Measurements from ENCODE around the gene ING4.
"Not testable (repeated sequence)": the region's sequence is repeated elsewhere in the genome, so short reads cannot be mapped to it uniquely, and the experiment has no call there.

ING4 gene

DNA sequence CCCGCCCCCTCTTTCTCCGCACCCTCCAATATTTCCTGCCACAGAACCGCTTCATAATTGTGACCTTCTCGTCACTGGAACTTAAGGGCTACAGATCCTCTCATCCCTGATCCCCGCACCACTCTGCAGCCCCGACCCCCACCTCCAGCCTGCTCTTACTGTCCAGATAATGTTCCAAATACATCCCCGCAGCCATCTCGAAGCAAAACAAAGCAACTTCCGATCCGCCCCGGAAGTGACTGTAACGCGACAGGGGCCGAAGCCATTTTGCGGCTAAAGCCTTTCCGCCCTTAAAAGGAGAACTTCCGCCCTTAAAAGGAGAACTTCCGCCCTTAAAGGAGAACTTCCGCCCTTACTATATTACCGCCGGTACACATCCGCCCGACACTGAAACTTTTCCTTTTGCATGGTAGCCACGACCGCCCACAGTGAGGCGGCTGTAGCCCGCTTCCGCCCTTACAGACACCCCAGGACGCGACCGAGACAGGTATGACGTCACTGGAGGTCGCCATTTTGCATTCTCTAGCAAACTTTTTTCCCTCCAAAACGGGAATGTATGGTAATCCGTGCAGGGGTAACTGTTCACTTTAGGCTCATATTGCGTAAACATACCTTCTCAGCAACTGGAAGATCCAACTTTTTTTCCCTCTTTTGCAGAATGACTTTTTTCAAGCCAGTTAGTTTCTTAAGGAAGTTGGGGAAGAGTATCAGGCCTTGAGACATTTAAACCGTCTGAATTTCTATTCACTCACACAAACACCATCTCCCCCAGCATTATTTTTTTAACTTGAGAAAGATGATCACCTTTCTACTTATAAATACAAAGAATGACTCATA, at the start of gene ING4:
Gene ING4, minus strand, starts transcription at position 214 of the 837 bp plus-strand sequence. Its CDS starts 18 bp downstream, at position 196.
- DNase-seq = peak; percentile 100

DNA sequence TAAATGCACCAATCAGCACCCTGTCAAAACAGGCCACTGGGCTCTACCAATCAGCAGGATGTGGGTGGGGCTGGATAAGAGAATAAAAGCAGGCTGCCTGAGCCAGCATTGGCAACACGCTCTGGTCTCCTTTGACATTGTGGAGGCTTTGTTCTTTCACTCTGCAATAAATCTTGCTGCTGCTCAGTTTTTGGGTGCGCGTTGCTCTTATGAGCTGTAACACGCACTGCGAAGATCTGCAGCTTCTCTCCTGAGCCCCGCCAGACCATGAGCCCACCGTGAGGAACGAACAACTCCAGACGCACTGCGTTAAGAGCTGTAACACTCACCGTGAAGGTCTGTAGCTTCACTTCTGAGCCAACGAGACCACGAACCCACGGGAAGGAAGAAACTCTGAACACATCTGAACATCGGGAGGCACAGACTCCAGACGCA, 46.1 kb upstream of the ING4 start:
- no peak for DNase-seq

DNA sequence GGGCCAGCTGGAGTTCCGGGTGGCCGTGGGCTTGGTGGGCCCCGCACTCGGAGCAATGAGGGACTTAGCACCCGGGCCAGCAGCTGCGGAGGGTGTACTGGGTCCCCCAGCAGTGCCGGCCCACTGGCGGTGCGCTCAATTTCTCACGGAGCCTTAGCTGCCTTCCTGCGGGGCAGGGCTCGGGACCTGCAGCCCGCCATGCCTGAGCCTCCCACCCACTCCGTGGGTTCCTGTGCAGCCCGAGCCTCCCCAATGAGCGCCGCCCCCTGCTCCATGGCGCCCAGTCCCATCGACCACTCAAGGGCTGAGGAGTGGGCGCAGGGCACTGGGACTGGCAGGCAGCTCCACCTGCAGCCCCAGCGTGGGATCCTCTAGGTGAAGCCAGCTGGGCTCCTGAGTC, 45.4 kb upstream of the ING4 start:
- DNase-seq = not testable (repeated sequence)

DNA sequence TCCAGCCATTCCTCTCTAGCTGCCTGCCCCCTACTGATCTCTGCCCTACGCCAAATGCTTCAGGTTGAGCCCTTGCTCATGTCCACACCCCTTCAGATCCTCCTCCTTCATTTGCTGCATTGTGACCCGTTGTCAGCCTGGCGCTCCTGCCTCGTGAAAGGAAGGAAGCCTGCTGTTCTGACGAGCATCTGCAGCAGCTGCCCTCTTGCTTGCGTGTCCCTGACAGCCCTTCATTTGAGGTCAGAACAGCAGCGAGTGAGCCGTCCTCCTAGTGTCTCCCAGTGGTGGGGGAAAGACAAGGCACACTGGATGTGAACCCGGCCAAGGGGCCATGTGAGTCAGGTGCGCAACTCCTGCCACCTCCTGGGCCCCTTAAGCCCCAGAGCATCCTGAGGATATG, 40.7 kb upstream of the ING4 start:
- DNase-seq = no peak

DNA sequence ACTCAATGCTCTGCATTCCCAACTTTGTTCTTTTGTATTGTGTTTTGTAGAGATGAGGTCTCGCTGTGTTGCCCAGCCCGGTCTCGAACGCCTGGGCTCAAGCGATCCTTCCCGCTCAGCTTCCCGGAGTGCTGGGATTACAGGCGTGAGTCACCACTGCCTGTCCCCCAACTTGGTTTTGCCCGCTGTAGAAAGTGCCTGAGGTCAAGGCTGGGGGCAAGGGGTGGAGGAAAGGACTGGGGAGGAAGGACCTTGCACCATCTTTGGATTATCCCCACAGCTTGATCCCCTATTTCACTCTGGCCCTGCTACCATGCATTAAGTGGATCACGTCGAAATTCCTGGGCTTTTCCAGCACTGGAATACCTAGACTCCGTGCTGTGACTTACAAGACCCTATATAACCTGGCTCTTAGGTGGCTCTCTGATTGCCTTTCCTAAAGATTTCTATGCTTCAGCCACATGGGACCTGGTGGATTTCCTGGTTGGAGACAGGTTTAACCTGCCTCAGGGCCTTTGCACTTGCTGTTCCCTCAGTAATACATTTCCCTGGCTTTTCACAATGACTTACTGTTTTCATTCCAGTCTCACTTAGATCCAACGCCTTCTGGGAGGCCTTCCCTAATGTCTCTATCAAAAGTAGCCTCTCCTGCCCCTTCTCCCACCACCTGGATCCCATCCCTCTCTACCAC, 38.3 kb upstream of the ING4 start:
- DNase-seq = no peak

DNA sequence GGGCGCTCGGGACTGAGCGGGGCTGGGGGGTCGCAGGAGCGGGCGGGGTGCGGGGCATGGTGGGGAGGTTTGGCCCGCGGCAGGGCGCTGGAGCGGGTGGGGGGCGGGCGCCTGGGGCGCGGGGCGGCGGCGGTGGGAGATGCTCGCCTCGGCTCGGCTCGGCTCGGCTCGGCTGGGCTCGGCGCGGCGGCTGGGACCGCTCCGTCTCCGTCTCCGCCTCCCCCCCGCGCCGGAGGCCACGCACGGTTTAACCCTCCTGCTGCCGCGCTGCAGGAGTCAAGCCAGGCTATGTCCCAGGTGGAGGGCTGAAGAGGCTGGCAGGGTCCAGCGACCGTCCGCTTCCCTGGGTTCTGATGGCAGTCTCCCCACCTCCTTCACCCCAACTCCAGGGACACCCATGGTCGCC, 37.7 kb upstream of the ING4 start, which contains the start of gene PIANP:
Gene PIANP, minus strand, starts transcription at position 170 of the 406 bp plus-strand sequence. CDS start 2,754 bp downstream, outside the sequence.
- DNase-seq = no peak

DNA sequence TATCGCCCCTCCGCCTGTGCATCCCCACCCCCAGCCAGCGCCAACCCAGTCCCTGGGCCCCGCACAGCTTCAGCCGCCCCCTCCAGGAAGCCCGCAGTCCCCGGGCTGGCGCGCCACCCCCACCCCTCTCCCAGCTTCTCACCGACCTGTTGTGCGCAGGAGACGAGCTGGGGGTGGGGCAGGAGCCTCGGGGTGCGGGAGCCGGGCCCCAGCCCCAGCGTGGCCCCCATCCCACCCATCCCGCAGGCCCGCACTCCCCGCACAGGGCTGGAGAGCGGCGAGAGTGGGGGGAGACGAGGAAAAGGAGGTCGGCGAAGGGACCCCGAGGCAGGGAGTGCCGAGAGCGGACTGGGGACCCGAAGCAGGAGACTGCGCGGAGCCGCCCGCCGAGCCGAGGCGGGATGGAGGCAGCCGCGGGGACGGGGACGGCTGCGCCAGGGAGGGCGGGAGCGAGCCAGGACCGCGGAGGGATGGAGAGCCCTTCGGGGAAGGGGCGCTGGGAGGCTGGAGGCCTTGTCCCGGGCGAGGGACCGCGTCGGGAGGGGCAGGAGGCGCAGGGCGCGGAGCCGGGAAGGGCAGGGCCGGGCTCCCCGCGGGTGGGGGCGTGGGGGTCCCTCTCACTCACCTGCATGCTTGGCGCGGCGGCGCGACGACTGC, 37.2 kb upstream of the ING4 start:
- no peak for DNase-seq

DNA sequence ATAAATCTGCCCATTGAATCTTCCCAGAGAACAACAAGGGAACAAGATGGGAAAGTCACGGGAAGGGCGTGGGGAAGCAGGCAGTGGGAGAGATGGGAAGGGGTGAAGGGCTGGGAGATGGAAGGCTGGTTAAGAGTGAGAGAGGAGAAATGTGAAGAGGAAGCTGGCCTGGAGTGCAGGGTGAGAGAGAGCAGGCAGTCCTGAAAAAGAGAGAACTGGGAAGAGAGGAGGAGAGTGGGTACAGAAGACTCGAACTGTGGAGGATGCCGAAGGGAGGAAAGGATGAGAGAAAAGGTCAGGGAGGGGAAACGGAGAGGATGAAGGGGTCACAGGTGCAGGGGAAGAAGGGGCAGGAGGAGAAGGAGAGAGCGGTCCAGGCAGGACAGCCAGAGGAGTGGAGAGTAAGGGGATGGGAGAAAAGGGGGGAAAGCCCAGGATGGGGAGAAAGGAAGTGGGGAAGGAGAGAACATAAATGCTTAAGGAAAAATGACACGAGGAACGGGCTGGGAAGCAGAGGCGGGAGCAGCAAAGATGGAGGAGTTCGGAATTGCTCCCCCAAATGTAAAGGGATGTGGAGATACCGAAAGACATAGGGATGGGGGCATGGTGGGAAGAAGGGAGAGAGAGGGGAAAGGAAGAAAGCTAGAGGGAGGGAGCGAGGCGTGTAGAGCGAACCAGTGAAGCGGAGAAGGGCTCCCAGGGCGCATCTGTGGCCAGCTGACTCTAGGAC, 36.5 kb upstream of the ING4 start:
- no peak for DNase-seq

DNA sequence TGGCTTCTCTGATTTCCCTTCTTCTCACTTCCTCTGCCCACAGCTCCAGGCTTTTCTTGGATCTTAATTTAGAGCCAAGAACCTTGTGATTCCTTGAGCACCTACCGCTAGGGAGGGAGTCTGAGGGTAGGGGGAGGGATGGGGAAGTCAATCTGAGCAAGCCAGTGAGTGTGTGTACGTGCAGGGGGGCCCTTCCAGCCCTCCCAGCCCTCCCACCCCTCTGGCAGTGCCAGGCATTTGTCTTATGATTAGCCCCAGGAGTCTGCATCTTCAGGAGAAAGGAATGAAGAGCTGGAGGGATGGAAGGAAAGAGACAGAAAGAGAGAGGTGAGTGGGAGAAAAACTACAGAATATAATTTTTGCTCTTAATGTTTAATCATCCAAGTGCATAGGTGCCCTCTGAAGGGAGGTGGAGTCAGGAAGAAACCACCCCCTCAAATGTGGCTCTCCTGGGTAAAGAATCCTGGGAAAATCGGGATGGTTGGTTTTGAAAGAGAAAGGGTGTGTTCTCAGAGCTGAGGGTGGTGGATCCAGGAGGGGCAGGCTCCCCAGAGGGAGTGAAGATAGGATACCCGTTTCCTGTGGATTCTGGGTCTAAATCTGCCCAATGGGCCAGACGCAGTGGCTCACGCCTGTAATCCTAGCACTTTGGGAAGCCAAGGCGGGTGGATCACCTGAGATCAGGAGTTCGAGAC, 35.6 kb upstream of the ING4 start:
- DNase-seq = no peak

DNA sequence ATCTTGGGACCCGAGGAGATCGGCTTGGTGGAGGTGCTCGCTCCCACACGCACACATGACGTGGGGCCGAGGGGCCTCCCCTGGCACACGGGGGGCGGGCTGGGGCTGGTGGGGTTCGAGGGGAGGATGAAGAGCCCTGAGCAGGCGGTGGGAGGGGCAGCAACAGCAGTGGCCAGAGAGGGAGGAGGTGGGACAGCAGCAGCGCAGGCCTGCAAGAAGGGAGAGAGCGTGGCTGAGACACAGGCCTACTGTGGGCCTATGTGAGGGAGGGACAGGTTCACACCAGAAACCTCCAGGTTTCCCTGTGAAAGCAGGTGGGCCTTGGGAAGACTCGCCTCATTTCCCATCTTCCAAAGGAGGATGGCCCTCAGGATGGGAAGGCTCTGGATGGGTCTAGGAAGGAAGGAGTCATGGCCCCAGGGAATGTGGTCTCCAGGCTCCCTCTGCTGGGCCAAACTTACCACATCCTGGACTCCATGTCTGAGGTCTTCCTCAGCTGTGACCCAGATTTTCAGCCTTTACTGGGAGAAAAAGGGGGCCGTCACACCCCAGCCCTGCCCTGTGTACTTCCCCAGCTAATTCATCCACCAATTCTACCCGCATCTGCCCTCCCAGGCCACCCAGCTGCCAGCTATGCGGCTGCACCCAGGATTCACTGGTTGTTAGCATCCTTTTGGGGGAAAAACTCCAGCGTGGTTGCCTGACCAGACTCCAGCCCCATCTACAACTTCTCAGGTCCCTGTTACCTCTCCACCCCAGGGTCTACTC, 34.8 kb upstream of the ING4 start:
- DNase-seq = no peak

DNA sequence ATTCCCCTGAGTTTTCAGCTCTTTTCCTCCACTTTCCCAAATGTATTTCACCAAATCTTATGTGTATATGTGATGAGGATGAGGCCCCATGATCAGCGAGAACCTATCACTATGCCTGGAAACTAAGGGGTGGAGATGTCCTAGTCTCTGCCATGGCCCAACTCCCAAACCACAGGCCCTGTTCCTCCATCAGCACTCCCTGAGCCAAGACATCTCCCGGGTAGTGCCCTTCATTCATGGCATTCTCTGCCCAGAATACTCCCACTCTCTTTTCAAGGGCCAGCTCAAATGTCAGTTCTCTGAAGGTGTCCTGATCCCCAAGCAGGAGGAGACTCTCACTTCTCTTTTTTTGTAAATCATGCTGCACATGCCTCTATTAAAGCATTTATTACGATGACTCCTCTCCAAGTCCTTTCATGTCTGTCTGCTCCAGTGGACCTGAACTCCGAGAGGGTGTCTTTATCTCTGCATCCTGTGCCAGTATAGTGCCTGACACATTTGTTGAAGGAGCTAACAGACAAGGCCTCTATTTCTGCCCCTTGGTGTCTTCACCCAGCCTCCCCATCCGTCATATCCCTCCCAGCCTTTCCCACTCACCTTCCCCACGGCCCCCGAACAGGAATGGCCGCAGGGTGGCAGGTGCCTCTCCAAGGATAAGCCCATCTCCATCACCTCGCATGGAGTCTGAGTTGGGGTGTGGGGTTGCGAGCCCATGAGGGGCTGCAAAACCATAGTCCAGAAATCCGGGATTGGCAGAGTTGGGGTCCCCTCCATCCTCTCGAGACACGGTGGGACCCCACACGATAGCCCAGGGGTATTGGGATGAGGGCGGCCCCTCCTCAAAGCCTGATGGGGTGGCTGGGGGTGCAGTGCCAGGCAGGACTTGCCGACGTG, 34.0 kb upstream of the ING4 start:
- DNase-seq = no peak

DNA sequence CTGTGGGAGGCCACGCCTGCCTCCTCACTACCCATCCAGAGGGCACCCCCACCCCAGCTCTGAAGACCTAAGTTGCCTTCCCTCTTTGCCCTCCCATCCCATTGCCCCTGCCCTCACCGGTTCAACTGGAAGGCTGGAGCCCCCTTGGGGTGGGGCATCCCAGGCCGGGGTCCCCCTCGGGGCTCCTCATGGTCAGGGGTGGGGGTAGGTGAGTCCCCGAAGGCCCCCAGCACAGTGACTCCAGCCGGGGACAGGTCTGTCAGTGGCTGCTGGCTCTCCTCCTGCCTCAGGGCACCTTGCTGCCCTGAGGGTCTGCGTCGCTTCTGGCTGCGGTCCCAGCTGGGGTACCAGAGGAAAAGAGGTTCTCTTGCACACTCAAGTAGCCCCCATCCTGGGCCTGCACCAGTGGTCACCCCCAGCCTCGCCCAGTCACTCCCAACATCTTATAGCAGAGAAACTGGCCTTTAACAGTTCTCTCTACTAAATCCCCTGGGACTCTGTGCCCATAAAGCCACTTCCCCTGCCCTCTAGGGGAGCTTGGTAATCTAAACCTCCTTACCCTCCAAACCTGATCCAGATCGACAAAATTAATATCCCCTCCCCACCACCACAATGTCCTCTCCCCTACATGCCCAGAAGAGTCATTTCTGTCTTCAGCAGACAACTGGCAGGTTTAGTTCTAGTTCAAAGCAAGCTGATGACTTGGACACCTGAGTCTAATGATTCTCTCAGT, 32.6 kb upstream of the ING4 start:
- DNase-seq = no peak

DNA sequence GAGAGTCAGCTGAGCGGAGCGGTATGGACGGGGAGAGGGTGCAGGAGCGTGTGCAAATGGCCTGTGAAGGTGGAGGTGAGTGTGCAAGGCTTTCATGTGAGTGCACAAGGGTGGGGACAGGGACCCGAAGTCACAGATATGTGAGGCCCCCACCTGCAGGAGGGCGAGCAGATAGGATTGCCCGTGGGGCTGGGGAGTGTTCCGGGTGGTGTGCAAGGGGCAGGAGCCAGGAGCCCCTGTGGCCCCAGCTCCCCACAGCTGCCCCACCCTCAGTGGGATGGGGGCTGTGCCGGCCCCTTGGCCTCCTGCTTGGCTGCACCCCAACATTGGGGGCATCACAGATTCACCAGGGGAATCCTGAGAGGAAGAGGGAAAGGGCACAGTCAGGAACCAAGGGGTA, 31.8 kb upstream of the ING4 start:
- DNase-seq = no peak

DNA sequence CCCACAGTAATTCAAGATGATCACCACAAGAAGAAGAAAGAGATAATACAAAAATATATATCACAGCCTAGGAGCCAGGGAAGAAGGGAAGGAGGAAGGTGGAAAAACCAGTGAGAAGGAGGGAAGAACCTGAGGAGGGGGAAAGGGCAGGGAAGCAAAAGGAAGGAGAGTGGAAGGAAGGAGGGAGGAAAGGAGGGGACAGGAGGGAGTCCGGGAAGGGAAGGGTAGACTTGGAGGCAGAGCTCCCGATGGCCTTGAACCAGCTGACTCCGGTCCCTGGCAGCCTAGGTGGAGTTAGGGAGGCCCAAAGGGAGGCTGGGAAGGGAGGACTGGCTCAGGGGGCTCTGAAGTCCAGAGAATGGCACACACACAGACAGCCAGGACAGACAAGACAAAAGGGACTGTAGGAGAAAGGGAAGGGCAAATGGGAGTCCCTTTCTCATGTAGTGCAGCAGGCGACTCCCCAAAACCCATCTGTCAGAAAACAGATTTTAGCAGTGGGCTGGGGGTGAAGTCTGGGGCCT, 31.0 kb upstream of the ING4 start:
- DNase-seq = no peak

DNA sequence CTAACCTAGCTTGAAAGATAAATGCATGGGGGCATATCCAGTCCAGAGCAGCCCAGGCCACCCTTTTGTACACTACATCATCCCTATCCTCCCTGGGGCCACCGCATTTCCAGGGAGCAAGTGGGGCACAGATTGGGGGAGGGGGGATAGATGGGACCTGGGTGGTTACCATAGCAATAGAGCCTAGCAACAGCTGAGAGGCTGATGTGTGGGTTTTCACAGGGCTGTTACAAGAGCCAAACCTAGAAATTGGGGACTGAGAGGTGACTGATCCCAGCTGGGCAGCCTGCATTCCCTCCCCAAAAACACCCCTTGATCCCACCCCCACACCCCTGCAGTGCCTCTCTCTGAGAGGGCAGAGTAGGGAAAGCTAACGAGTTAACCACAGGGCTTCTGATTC, 30.0 kb upstream of the ING4 start:
- no peak for DNase-seq

DNA sequence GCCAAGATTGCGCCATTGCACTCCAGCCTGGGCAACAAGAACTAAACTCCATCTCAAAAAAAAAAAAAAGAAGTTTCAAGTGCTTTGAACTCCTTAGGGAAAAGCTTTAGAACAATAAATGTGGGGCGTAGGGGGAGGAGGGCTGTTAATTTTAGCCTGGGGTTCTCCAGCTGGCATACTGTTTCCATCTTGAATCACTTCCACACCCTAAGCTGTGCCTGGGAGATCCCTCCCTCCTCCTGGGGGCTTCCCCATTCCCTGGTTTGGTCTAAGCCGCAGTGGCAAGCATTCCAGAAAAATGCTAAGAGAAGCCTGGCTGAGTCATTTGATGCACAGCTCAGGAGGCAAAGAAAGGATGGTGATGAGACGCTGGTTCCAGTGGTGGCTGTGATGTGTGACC, 28.6 kb upstream of the ING4 start:
- no peak for DNase-seq

DNA sequence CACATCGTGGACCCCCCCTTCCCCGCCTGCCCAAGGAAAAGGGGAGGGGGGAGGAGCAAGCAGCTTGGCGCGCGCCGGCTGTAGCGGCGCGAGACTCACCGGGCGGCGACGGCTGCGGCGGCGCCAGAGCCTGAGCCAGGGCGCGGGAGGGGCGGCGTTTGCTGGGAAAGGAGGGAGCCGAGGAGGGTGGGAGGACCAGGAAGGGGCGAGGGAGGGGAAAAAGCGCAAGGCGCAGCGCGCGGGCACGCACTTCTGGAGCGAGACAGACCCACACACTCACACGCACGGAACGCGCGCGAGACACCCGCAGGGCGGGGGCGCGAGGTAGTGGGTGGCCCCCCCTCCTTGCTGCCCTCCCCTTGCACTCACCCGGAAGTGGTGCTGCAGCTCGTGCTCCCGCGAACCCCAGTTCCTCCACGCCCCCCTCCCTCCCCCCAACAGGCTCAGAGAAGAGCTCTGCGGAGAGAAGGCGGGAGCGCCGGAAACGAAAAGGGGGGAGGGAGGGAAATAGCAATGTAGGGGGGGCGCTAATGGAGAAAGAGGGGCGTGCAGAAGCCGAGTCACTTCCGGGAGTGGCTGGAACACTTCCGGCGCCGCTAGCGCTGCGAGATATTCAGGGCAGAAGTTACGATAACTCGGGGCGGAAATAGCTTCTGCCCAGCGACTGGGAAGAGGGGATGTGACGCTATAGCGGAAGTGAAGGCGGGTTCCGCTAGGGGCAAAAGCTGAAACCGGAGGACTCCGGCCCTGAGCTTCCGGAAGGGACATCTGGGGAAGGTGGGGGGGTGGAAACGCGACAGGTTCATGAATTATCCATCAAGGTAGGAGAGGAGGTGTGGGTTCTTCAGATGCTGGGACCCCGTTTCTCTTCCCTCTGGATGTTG, 26.3 kb upstream of the ING4 start, which contains the start of gene ZNF384:
Gene ZNF384, minus strand, starts transcription at position 377 of the 884 bp plus-strand sequence. CDS start 9,855 bp downstream, outside the sequence.
- peak; percentile 92 for DNase-seq

DNA sequence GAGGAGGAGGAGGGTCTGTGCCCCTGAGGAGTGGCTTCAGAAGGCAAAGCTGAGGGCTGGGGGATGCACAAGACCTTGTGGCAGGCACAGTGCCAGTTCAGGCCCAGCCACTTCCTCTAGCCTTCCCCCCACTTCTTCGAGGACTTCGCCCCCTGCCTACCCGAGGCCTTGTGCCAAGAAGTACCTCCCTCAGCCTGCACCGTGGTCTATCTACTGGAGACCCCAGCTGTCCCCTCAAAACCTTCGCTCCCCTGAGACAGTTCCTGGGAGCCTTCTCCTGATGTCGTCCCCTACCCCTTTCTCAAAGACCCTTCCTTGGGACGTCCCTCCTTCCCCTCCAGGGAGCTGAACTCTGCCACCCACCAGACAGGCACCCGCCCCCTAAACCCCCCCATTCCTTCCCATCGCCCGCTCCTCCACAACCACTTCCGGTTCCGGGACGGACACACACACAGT, 25.7 kb upstream of the ING4 start:
- DNase-seq = no peak
